Measurements from ENCODE around the gene TBRG4.

The TBRG4 gene

DNA sequence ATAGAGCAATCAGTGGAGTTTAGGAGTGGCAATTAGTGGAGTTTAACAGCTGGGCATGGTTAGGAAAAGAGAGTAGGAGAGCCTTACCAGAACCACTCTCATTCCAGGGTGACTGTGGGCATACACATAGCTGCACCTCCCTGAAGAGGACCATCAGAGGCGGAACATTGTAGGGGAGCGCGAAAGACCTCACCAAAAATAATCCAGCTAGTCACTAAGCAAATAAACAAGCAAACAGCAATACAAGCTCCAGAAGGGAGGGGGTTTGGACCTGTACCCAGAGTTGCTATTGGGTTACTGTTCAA is 18.6 kb downstream of the TBRG4 start:
- ChIA-PET CTCF (no interaction called here), POLR2A (interaction anchor here (0.6 to 1.3 kb wide), 4 partner anchors 11 to 93 kb away, joined by 3 to 4 read pairs (median 3); partner anchors contain the start of gene TBRG4)
- no peak for DNase-seq (ENCODE audit: low read depth, low spot score)
- TF ChIP-seq, protein P1, sequence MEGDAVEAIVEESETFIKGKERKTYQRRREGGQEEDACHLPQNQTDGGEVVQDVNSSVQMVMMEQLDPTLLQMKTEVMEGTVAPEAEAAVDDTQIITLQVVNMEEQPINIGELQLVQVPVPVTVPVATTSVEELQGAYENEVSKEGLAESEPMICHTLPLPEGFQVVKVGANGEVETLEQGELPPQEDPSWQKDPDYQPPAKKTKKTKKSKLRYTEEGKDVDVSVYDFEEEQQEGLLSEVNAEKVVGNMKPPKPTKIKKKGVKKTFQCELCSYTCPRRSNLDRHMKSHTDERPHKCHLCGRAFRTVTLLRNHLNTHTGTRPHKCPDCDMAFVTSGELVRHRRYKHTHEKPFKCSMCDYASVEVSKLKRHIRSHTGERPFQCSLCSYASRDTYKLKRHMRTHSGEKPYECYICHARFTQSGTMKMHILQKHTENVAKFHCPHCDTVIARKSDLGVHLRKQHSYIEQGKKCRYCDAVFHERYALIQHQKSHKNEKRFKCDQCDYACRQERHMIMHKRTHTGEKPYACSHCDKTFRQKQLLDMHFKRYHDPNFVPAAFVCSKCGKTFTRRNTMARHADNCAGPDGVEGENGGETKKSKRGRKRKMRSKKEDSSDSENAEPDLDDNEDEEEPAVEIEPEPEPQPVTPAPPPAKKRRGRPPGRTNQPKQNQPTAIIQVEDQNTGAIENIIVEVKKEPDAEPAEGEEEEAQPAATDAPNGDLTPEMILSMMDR (IDR thresholded peaks at IDR 0.05; ENCODE audit: insufficient read depth, low read length, missing control alignments): no peak
- H3K4me3 ChIP-seq (ENCODE audit: low read depth, low read length): no peak overlapping the region

DNA sequence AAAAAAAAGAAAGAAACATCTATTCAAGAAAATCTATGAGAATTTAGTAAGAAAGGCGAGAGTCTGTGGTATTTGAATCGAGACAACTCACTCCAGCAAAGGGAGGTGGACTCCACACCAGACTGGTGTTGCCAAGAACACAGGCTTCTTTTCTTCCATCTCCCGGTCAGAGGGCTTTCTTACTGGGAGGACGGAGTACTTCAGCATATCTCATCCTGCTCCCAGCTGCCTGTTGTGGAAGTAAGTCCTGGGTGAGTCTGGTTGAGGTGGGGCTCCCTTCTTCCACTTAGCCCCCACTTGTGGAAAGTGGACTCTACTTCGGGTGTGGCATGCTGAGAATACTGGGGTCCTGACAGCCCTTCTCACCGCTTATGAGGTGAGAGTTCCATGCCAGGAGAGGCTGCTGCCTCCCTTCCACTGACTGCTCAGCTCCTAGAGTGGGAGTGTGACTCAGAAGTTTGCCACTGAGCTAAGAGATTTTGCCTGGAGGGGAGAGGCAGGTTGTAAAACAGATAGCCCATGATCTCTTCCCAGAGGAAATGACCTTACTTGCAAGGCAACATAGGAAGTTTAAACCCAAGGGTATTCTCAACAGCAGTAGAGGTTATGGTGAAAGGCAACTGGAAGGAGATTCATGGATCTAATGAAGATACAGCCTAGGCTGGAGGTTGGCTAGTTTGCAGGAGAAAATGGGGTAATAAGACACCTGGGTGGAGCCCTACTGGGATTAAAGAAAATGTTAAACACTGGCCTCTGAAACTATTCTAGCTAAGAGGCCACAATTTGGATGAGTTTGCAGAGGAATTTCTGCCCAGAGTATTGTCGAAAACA is 19.2 kb downstream of the TBRG4 start:
- POLR2A ChIA-PET: interaction anchor here (0.5 to 1.3 kb wide), 5 partner anchors 11 to 783 kb away, joined by 3 to 4 read pairs (median 3); partner anchors contain the start of gene TBRG4
- no peak for DNase-seq (ENCODE audit: low read depth, low spot score)
- TF ChIP-seq, protein P1 (IDR thresholded peaks at IDR 0.05; ENCODE audit: insufficient read depth, low read length, missing control alignments): no peak
- no peak overlapping the region for H3K4me3 ChIP-seq (ENCODE audit: low read depth, low read length)
- CTCF ChIA-PET: no interaction called here

DNA sequence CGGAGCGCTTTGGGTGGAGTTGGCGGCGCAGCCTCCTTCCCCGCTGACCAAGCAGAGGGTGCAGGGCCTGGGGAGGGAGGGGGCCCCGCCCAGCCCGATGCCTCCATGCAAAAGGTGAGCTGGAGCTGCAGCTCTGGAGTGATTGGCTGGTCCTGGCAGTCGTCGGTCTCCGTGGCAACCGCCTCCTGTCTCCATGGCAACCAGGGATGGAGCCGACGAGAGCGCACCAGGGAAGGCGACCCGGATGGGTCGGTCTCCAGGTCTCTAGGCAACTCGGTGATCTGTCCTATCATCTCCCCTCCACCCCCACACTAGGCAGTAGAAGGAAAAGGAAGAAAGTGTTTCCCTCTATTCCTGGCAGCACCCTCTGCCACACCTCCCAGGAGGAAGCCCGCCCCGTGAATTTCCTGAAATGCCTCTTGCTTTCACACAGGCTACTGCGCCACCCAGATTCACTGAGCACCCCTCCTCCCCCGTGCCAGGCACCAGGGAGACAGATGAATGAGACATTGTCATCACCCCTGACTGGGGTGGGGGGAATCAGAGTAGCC is 22.1 kb downstream of the TBRG4 start:
- DNase-seq (ENCODE audit: low read depth, low spot score): no peak
- TF ChIP-seq, protein P1 (IDR thresholded peaks at IDR 0.05; ENCODE audit: insufficient read depth, low read length, missing control alignments): no peak
- peak overlapping the region; percentile 64 for H3K4me3 ChIP-seq (ENCODE audit: low read depth, low read length)

DNA sequence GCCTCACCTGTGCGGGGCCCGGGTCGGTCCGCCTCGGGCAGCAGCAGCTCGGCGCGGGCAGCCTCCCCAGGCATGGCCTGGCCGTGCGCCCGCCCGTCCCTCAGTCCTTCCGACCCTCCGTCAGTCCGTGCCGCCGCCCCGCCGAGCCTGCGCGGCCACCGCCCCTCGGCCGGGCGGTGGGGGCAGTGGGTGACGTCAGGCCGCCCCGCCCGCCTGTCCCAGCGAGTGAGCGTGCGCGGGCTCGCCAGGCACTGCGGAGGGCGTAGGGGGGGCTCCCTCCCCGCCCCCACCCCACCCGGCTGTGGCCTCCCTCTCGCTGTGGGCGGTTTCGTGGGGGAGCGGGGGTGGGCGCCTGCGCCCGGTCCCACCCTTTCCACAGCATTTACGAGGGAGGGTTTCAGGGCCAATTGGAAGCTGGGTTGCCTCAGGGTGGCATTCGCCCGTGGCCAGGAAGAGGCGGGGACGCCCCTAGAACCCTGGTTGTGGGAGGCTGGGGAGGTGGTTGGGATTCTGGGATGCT is 22.6 kb downstream of the TBRG4 start, which contains the start of gene NACAD:
Gene NACAD, minus strand, starts transcription at position 149 of the 520 bp plus-strand sequence. Its CDS starts 75 bp downstream, at position 74.
- POLR2A ChIA-PET: interaction anchor here (1.2 kb wide), 1 partner anchor 38 kb away, joined by 3 read pairs; no protein-coding TSS in a partner anchor
- peak within 1 kb of the TSS; percentile 64 for H3K4me3 ChIP-seq (ENCODE audit: low read depth, low read length)
- DNase-seq (ENCODE audit: low read depth, low spot score): no peak
- CTCF ChIA-PET: interaction anchor here (0.8 kb wide), 1 partner anchor 47 kb away, joined by 3 read pairs; no protein-coding TSS in a partner anchor
- TF ChIP-seq, protein P1 (IDR thresholded peaks at IDR 0.05; ENCODE audit: insufficient read depth, low read length, missing control alignments): no peak

More for the DNA sequence above, 22.1 kb downstream of the TBRG4 start:
- POLR2A ChIA-PET: interaction anchor here (1.2 kb wide), 1 partner anchor 39 kb away, joined by 3 read pairs; no protein-coding TSS in a partner anchor
- CTCF ChIA-PET: interaction anchor here (0.8 kb wide), 1 partner anchor 47 kb away, joined by 3 read pairs; no protein-coding TSS in a partner anchor

DNA sequence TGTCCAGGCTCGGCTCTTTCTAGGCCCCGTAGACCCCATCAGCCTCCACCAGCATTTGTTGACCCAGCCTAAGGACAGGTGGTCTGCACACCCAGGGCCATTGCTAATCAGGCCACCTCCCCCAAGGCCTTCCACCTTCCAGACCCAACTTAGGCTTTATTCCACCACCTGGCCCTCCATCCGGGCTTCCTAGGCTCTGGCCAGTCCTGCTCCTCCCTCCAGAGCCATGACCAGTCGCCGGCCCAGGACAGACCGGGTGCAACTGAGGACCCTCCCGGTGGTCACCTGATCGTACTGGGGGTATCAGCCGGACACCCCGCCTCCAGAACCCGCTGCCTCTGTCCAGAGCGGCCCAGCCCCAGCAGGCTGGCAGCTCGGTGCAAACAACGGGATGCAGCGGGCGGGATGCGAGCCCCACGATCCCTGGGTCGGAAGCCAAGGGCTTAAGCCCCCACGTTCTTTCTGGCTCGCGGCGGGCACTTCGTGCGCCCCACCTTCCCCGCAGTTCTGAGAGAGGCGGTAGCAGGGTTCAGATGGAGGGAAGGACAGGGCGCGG is 23.3 kb downstream of the TBRG4 start:
- DNase-seq (ENCODE audit: low read depth, low spot score): no peak
- CTCF ChIA-PET: no interaction called here
- TF ChIP-seq, protein P1 (IDR thresholded peaks at IDR 0.05; ENCODE audit: insufficient read depth, low read length, missing control alignments): no peak
- H3K4me3 ChIP-seq (ENCODE audit: low read depth, low read length): peak overlapping the region; percentile 64
- POLR2A ChIA-PET: no interaction called here
